Liver (tissue), 9 donors: ENCODE data around the gene SSTR1. TPM values are rescaled to one million over a fixed set of nuclear protein-coding genes. Genes with fewer than 3 reads are reported as not detected.

Experiments
- DNase-seq: peaks from one replicate; pipeline ENCODE4 v3.0.0-alpha.2; 2017; ENCODE audit warnings: low spot score
- H3K27ac ChIP-seq, 2 donors: one replicate each; pipeline ENCODE4 v1.7.0; 2013; ENCODE audit warnings: inconsistent platforms in 2 of 2, low read length in 2 of 2, control low read depth in 1 of 2, low read depth in 1 of 2, mild to moderate bottlenecking in 1 of 2
- H3K27me3 ChIP-seq, 4 donors: one replicate each; pipeline versions ENCODE4 v1.6.1 to v1.7.0; 2013; ENCODE audit warnings: low read length in 3 of 4, inconsistent platforms in 1 of 4, mild to moderate bottlenecking in 1 of 4, moderate library complexity in 1 of 4; ENCODE audit not compliant: control insufficient read depth in 4 of 4, insufficient read depth in 4 of 4
- H3K36me3 ChIP-seq, 4 donors: one replicate each; pipeline versions ENCODE4 v1.6.1 to v1.7.0; 2013; ENCODE audit warnings: low read length in 3 of 4, mild to moderate bottlenecking in 3 of 4, low read depth in 1 of 4, moderate library complexity in 1 of 4; ENCODE audit not compliant: control insufficient read depth in 4 of 4, insufficient read depth in 3 of 4
- H3K4me1 ChIP-seq, 4 donors: one replicate each; pipeline versions ENCODE4 v1.6.1 to v1.7.0; 2013; ENCODE audit warnings: low read length in 3 of 4, mild to moderate bottlenecking in 3 of 4, moderate library complexity in 1 of 4; ENCODE audit not compliant: control insufficient read depth in 4 of 4, insufficient read depth in 4 of 4
- H3K4me3 ChIP-seq, 3 donors: one replicate each; pipeline versions ENCODE4 v1.6.1 to v1.7.0; 2013; ENCODE audit warnings: low read length in 3 of 3, control low read depth in 1 of 3, low read depth in 1 of 3, mild to moderate bottlenecking in 1 of 3
- H3K9ac ChIP-seq, 2 donors: one replicate each; pipeline ENCODE4 v1.7.0; 2013; ENCODE audit warnings: low read length in 2 of 2, mild to moderate bottlenecking in 2 of 2, moderate library complexity in 2 of 2, control low read depth in 1 of 2, low read depth in 1 of 2
- H3K9me3 ChIP-seq, 4 donors: one replicate each; pipeline versions ENCODE4 v1.6.1 to v1.7.0; 2013; ENCODE audit warnings: low read length in 3 of 4; ENCODE audit not compliant: control insufficient read depth in 4 of 4
- EGR1 ChIP-seq, 2 donors: IDR thresholded peaks; 2 replicates each; pipeline ENCODE4 v1.6.1; 2016 to 2018; ENCODE audit warnings: antibody characterized with exemption in 2 of 2, low read depth in 2 of 2
- FOXA1 ChIP-seq: IDR thresholded peaks from 2 replicates; pipeline ENCODE4 v1.6.1; 2016; ENCODE audit warnings: antibody characterized with exemption
- FOXA2 ChIP-seq: IDR thresholded peaks from 2 replicates; pipeline ENCODE4 v1.6.1; 2016; ENCODE audit warnings: antibody characterized with exemption
- GABPA ChIP-seq, 2 donors: IDR thresholded peaks in 1 of 2; conservative IDR thresholded peaks in 1 of 2; 2 replicates each; pipeline ENCODE4 v1.6.1; 2016; ENCODE audit warnings: antibody characterized with exemption in 2 of 2, mild to moderate bottlenecking in 1 of 2, moderate library complexity in 1 of 2
- HNF4A ChIP-seq, 2 donors: conservative IDR thresholded peaks; 2 replicates each; pipeline ENCODE4 v1.6.1; 2016; ENCODE audit warnings: antibody characterized with exemption in 2 of 2, mild to moderate bottlenecking in 2 of 2
- HNF4G ChIP-seq: IDR thresholded peaks from 2 replicates; pipeline ENCODE4 v1.6.1; 2016; ENCODE audit warnings: antibody characterized with exemption
- JUND ChIP-seq, 2 donors: IDR thresholded peaks; 2 replicates each; pipeline ENCODE4 v1.6.1; 2016; ENCODE audit warnings: antibody characterized with exemption in 2 of 2
- MAX ChIP-seq: IDR thresholded peaks from 2 replicates; pipeline ENCODE4 v1.6.1; 2016; ENCODE audit warnings: antibody characterized with exemption
- NR2F2 ChIP-seq: IDR thresholded peaks from 2 replicates; pipeline ENCODE4 v1.6.1; 2016; ENCODE audit warnings: antibody characterized with exemption
- RAD21 ChIP-seq, 2 donors: IDR thresholded peaks; 2 replicates each; pipeline ENCODE4 v1.6.1; 2016; ENCODE audit warnings: antibody characterized with exemption in 2 of 2, mild to moderate bottlenecking in 2 of 2
- RXRA ChIP-seq, 2 donors: IDR thresholded peaks; 2 replicates each; pipeline ENCODE4 v1.6.1; 2017 to 2018; ENCODE audit warnings: antibody characterized with exemption in 2 of 2, mild to moderate bottlenecking in 1 of 2
- SP1 ChIP-seq: IDR thresholded peaks from 2 replicates; pipeline ENCODE4 v1.6.1; 2018; ENCODE audit warnings: antibody characterized with exemption, mild to moderate bottlenecking
- TAF1 ChIP-seq: conservative IDR thresholded peaks from 2 replicates; pipeline ENCODE4 v1.6.1; 2016; ENCODE audit warnings: antibody characterized with exemption, mild to moderate bottlenecking
- YY1 ChIP-seq: IDR thresholded peaks from 2 replicates; pipeline ENCODE4 v1.6.1; 2016; ENCODE audit warnings: antibody characterized with exemption, mild to moderate bottlenecking
- ZBTB33 ChIP-seq: IDR thresholded peaks from 2 replicates; pipeline ENCODE4 v1.6.1; 2016; ENCODE audit warnings: antibody characterized with exemption
- WGBS: extraction: QIAGEN DNeasy Blood & Tissue Kit; methylation state at CpG from one replicate; pipeline ENCODE4 v1.1.7; 2013; 5-methylcytosine and 5-hydroxymethylcytosine counted together
- polyA plus RNA-seq, 2 donors: library from polyadenylated mRNA; stranded (reverse) in 1 of 2; unstranded in 1 of 2; fragments of 200-250 nt in 1 of 2; fragments of >200 nt in 1 of 2; fragmentation: Nextera tagmentation in 1 of 2; extraction: Ambion mirVana in 1 of 2; gene quantifications; one replicate each; pipeline versions ENCODE4 v1.2.1 to v1.2.3, GENCODE V29; 2013 to 2015
- total RNA-seq, 2 donors: library from RNA; depleted of rRNA; stranded (reverse); fragments of >200 nt; gene quantifications; one replicate each; pipeline ENCODE4 v1.2.3, GENCODE V29; 2014
- TF ChIP-seq, protein P1 (sequence below): IDR thresholded peaks from 2 replicates; pipeline ENCODE4 v1.6.1; 2016; ENCODE audit warnings: antibody characterized with exemption, mild to moderate bottlenecking
- donor health status: healthy.
- donor health status: healthy.
- donor health status: healthy.
- donor health status: healthy.
- donor health status: healthy.

SSTR1 gene
- total and polyA plus RNA-seq, 4 donors = 0.23 to 3.6 (median 2.6) TPM

DNA sequence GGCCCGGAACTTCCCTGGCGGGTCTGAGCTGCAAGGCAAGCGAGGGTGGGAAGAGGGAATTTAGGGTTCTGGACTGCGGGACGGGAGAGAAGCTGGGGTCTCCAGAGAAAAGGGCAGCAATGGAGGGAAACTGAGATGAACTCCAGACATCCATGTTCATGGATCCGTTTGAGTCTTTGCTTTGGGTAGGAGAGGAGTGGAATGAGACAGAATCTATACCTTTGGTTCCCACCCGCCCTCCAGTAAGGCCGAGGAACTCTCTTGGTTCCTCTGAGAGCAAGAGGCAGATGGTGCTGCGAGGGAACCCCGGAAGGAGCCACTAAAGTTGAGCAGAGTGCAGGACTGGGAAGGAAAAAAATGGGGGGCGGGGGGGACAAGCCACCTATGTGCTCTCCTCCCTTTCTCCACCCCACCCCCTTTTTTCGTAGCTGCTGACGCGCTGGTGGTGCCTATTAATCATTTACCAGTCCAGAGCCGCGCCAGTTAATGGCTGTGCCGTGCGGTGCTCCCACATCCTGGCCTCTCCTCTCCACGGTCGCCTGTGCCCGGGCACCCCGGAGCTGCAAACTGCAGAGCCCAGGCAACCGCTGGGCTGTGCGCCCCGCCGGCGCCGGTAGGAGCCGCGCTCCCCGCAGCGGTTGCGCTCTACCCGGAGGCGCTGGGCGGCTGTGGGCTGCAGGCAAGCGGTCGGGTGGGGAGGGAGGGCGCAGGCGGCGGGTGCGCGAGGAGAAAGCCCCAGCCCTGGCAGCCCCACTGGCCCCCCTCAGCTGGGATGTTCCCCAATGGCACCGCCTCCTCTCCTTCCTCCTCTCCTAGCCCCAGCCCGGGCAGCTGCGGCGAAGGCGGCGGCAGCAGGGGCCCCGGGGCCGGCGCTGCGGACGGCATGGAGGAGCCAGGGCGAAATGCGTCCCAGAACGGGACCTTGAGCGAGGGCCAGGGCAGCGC lies 1.2 kb downstream of the SSTR1 start (continued):
- no peak for TF ChIP-seq NR2F2
- no peak for TF ChIP-seq FOXA1
- TF ChIP-seq, protein P1, sequence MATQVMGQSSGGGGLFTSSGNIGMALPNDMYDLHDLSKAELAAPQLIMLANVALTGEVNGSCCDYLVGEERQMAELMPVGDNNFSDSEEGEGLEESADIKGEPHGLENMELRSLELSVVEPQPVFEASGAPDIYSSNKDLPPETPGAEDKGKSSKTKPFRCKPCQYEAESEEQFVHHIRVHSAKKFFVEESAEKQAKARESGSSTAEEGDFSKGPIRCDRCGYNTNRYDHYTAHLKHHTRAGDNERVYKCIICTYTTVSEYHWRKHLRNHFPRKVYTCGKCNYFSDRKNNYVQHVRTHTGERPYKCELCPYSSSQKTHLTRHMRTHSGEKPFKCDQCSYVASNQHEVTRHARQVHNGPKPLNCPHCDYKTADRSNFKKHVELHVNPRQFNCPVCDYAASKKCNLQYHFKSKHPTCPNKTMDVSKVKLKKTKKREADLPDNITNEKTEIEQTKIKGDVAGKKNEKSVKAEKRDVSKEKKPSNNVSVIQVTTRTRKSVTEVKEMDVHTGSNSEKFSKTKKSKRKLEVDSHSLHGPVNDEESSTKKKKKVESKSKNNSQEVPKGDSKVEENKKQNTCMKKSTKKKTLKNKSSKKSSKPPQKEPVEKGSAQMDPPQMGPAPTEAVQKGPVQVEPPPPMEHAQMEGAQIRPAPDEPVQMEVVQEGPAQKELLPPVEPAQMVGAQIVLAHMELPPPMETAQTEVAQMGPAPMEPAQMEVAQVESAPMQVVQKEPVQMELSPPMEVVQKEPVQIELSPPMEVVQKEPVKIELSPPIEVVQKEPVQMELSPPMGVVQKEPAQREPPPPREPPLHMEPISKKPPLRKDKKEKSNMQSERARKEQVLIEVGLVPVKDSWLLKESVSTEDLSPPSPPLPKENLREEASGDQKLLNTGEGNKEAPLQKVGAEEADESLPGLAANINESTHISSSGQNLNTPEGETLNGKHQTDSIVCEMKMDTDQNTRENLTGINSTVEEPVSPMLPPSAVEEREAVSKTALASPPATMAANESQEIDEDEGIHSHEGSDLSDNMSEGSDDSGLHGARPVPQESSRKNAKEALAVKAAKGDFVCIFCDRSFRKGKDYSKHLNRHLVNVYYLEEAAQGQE = peak; percentile 73
- TF ChIP-seq SP1 = peak; percentile 19
- no peak for TF ChIP-seq HNF4A (conservative IDR thresholded peaks at IDR 0.05)
- TF ChIP-seq FOXA2 = no peak

GRCh38 chr14:38209572-38210557 lies 2.2 kb downstream of the SSTR1 start:
- no peaks in the 10 kb centered on the region for H3K9me3 ChIP-seq
- peak overlapping the region; percentile 89 to 92 for H3K27ac ChIP-seq
- no peak for DNase-seq
- H3K27me3 ChIP-seq = no peaks in the 10 kb centered on the region
- peaks cover 4 to 40% (median 26%) of the 10 kb centered on the region in 4 donors for H3K4me1 ChIP-seq
- no peaks in the 10 kb centered on the region for H3K36me3 ChIP-seq
- H3K9ac ChIP-seq = no peak overlapping the region
- peak overlapping the region; percentile 64 to 72 (median 72) for H3K4me3 ChIP-seq
- 26% methylated on average over 69 of the region's 69 CpGs for WGBS
- TF ChIP-seq GABPA (IDR thresholded peaks at IDR 0.05 in 1 of 2, conservative IDR thresholded peaks at IDR 0.05 in 1 of 2) (no peak), RXRA (IDR thresholded peaks at IDR 0.05) (no peak), NR2F2 (no peak), FOXA2 (no peak), ZBTB33 (no peak), HNF4G (no peak), HNF4A (conservative IDR thresholded peaks at IDR 0.05) (no peak), JUND (IDR thresholded peaks at IDR 0.05) (no peak), TAF1 (no peak), RAD21 (IDR thresholded peaks at IDR 0.05) (no peak), YY1 (no peak), FOXA1 (no peak), MAX (no peak), EGR1 (IDR thresholded peaks at IDR 0.05; ENCODE audit: low read depth in 2 of 2) (no peak), SP1 (no peak)
- TF ChIP-seq, protein P1 = no peak
